Caco-2 (cell line): ENCODE results near the gene CTNNA2. TPM values are rescaled to one million over a fixed set of nuclear protein-coding genes. Genes with fewer than 3 reads are reported as not detected.

Source experiments
- BruUV-seq: library from RNA; stranded (reverse); fragments of 400-500 nt; replicated peaks from 2 replicates; lab custom pipeline; 2021; lab: Mats Ljungman, UMichigan
- CTCF ChIA-PET: fragments of 300-600 bp; sonication (Branson Sonifier 250); formaldehyde crosslinking; loops from one replicate; lab custom pipeline; 2022; ENCODE audit warnings: antibody characterized with exemption; lab: Charles Lee
- POLR2A ChIA-PET: fragments of 300-600 bp; sonication (Branson Sonifier 250); formaldehyde crosslinking; loops from one replicate; lab custom pipeline; 2022; ENCODE audit warnings: antibody characterized with exemption; lab: Charles Lee
- DNase-seq, 2 experiments: peaks; one replicate each; pipeline versions ENCODE4 v3.0.0 to v3.0.0-alpha.2; 2020 to 2022
- H3K27me3 ChIP-seq: replicated peaks from 2 replicates; pipeline ENCODE4 v1.6.0; 2011; ENCODE audit warnings: low read length; ENCODE audit not compliant: control insufficient read depth, insufficient read depth
- H3K36me3 ChIP-seq: 2 replicates; pipeline ENCODE4 v1.5.1; 2011; ENCODE audit warnings: low read length; ENCODE audit not compliant: control insufficient read depth, insufficient read depth
- H3K4me1 ChIP-seq: fragments of 250-450 bp; sonication (Bioruptor Pico); 2 replicates; pipeline ENCODE4 v1.5.1; 2020; ENCODE audit warnings: mild to moderate bottlenecking
- H3K4me3 ChIP-seq: 2 replicates; pipeline ENCODE4 v1.5.1; 2011; ENCODE audit warnings: low read depth, mild to moderate bottlenecking, control low read depth, low read length
- H3K9me3 ChIP-seq: fragments of 250-450 bp; sonication (Bioruptor Pico); 2 replicates; pipeline ENCODE4 v1.5.1; 2020; ENCODE audit warnings: mild to moderate bottlenecking, moderate library complexity
- H3K27ac Mint-ChIP-seq: one replicate; pipeline ENCODE4 v1.8.0; 2022; ENCODE audit warnings: mixed read lengths; ENCODE audit not compliant: unreplicated experiment
- H3K27me3 Mint-ChIP-seq: one replicate; pipeline ENCODE4 v1.8.0; 2022; ENCODE audit warnings: mixed read lengths; ENCODE audit not compliant: insufficient read depth, unreplicated experiment
- H3K36me3 Mint-ChIP-seq: one replicate; pipeline ENCODE4 v1.8.0; 2022; ENCODE audit warnings: mild to moderate bottlenecking, mixed read lengths; ENCODE audit not compliant: insufficient read depth, unreplicated experiment
- H3K4me1 Mint-ChIP-seq: one replicate; pipeline ENCODE4 v1.8.0; 2022; ENCODE audit warnings: low read depth, mixed read lengths; ENCODE audit not compliant: unreplicated experiment
- H3K4me3 Mint-ChIP-seq: one replicate; pipeline ENCODE4 v1.8.0; 2022; ENCODE audit warnings: mild to moderate bottlenecking, moderate library complexity, mixed read lengths; ENCODE audit not compliant: unreplicated experiment
- H3K9me3 Mint-ChIP-seq: one replicate; pipeline ENCODE4 v1.8.0; 2022; ENCODE audit warnings: mixed read lengths; ENCODE audit not compliant: unreplicated experiment
- CTCF ChIP-seq, 2 experiments: fragments of 200-600 bp in 1 of 2; IDR thresholded peaks; 1 replicate in 1 of 2; 2 replicates in 1 of 2; pipeline versions ENCODE4 v1.5.1 to v1.8.0; 2011 to 2022; ENCODE audit warnings: antibody characterized with exemption in 1 of 2, control low read depth in 1 of 2, inconsistent platforms in 1 of 2, low read depth in 1 of 2, low read length in 1 of 2, mild to moderate bottlenecking in 1 of 2, moderate library complexity in 1 of 2; ENCODE audit not compliant: insufficient read depth in 1 of 2, severe bottlenecking in 1 of 2, unreplicated experiment in 1 of 2
- intact Hi-C: fragments of 100-400 bp; cut with micrococcal nuclease; formaldehyde crosslinking; loops from one replicate; pipeline ENCODE4 v1.10.0; 2022; ENCODE audit not compliant: unreplicated experiment
- total RNA-seq: library from RNA; stranded (reverse); gene quantifications from 2 replicates; pipeline ENCODE4 v1.2.3, GENCODE V29; 2022

CTNNA2 gene
- total RNA-seq, 1 experiment from 2014 or later, result not detected

DNA sequence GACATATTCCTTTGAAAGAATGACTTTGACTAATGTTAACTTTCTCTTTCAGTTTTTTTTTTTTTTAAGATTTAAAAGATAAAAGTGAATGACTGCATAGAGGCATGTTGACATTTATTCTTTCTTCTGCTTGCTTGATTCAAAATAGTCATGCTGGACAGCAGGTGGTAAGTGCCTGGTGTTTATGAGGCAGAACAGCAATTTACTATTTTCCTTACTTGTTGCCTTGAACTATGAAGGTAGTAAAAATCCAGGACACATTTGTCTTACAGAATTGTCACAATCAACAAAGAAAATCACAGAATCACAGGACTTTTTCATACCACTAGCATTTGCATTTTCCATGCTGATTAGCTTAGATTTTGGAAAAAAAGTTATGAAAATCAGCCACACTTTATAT is 388.3 kb downstream of the CTNNA2 start:
- Mint-ChIP-seq H3K27ac (no peak overlapping the region), H3K4me3 (no peak overlapping the region), H3K9me3 (no peaks in the 10 kb centered on the region), H3K27me3 (peaks cover 27% of the 10 kb centered on the region), H3K36me3 (no peaks in the 10 kb centered on the region), H3K4me1 (no peaks in the 10 kb centered on the region)
- Histone ChIP-seq H3K9me3 (no peaks in the 10 kb centered on the region), H3K4me1 (no peaks in the 10 kb centered on the region), H3K27me3 (peaks cover 2% of the 10 kb centered on the region; the same call in 1 of the 2 replicates), H3K36me3 (no peaks in the 10 kb centered on the region), H3K4me3 (no peak overlapping the region)
- intact Hi-C loops, result no loop called here
- DNase-seq, result no peak
- TF ChIP-seq CTCF (IDR thresholded peaks at IDR 0.05; ENCODE audit: insufficient read depth in 1 of 2, low read depth in 1 of 2, low read length in 1 of 2, severe bottlenecking in 1 of 2, unreplicated experiment in 1 of 2), result no peak
- BruUV-seq, result no TSS peak
- POLR2A ChIA-PET, result no interaction called here
- CTCF ChIA-PET, result no interaction called here

DNA sequence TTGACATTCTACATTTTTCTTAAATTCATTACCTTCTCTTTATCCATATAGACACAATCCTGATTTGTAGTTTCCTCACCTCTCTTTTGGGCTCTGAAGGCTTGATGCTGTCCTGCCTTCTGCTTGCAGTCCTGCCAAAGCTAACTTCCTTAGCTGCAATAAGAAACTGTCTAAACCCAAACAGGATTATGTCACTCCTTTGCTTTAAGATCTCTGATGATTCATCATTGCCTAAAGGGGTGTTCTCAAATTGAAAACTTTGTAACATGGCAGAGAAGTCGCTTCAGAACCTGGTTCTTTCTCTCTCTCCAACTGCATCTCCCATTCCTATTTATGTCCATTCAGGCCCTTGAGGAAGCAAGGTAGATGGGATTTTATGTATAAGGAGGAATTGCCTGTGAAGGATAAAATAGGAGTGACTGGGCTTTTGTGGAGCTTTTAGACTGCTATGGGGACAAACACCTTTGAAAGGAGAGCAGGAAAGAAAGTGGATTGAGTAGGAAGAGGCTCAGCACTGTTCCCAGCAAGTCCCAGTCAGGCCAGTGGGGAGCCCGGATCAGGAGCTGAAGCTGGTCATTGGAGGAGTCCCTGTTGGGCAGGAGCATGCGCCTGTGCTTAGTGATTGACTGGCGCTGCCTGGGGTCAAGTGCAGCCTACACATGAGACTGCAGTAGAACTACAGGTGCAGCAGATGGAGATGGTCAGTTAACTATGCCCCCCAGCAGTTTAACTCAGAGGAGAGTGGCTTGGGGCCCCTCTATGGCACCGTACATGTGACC is 390.6 kb downstream of the CTNNA2 start:
- Mint-ChIP-seq H3K4me1 (no peaks in the 10 kb centered on the region), H3K27ac (no peak overlapping the region), H3K36me3 (no peaks in the 10 kb centered on the region), H3K9me3 (no peaks in the 10 kb centered on the region), H3K4me3 (no peak overlapping the region), H3K27me3 (peaks cover 21% of the 10 kb centered on the region)
- H3K9me3 ChIP-seq, result no peaks in the 10 kb centered on the region
- TF ChIP-seq CTCF (IDR thresholded peaks at IDR 0.05; ENCODE audit: insufficient read depth in 1 of 2, low read depth in 1 of 2, low read length in 1 of 2, severe bottlenecking in 1 of 2, unreplicated experiment in 1 of 2), result no peak
- BruUV-seq, result no TSS peak
- no peak for DNase-seq
- H3K36me3 ChIP-seq, result no peaks in the 10 kb centered on the region
- ChIA-PET CTCF (no interaction called here), POLR2A (no interaction called here)
- intact Hi-C loops, result no loop called here
- peaks cover 2% of the 10 kb centered on the region; the same call in 1 of the 2 replicates for H3K27me3 ChIP-seq
- H3K4me3 ChIP-seq, result no peak overlapping the region
- H3K4me1 ChIP-seq, result no peaks in the 10 kb centered on the region

GRCh38 chr2:79906139-79906890 is 393.5 kb downstream of the CTNNA2 start:
- Histone ChIP-seq H3K27me3 (peaks cover 2% of the 10 kb centered on the region; the same call in 1 of the 2 replicates), H3K36me3 (no peaks in the 10 kb centered on the region), H3K4me3 (no peak overlapping the region), H3K4me1 (no peaks in the 10 kb centered on the region), H3K9me3 (no peaks in the 10 kb centered on the region)
- no peak overlapping the region for H3K27ac Mint-ChIP-seq
- peaks cover 24% of the 10 kb centered on the region for H3K27me3 Mint-ChIP-seq
- H3K4me1 Mint-ChIP-seq, result no peaks in the 10 kb centered on the region
- POLR2A ChIA-PET, result no interaction called here
- no peaks in the 10 kb centered on the region for H3K36me3 Mint-ChIP-seq
- no TSS peak for BruUV-seq
- no peaks in the 10 kb centered on the region for H3K9me3 Mint-ChIP-seq
- H3K4me3 Mint-ChIP-seq, result no peak overlapping the region
- no peak for DNase-seq
- CTCF ChIA-PET, result no interaction called here
- intact Hi-C loops, result no loop called here
- TF ChIP-seq CTCF (IDR thresholded peaks at IDR 0.05; ENCODE audit: insufficient read depth in 1 of 2, low read depth in 1 of 2, low read length in 1 of 2, severe bottlenecking in 1 of 2, unreplicated experiment in 1 of 2), result no peak
